ENCODE data around the gene SACS.

DNA sequence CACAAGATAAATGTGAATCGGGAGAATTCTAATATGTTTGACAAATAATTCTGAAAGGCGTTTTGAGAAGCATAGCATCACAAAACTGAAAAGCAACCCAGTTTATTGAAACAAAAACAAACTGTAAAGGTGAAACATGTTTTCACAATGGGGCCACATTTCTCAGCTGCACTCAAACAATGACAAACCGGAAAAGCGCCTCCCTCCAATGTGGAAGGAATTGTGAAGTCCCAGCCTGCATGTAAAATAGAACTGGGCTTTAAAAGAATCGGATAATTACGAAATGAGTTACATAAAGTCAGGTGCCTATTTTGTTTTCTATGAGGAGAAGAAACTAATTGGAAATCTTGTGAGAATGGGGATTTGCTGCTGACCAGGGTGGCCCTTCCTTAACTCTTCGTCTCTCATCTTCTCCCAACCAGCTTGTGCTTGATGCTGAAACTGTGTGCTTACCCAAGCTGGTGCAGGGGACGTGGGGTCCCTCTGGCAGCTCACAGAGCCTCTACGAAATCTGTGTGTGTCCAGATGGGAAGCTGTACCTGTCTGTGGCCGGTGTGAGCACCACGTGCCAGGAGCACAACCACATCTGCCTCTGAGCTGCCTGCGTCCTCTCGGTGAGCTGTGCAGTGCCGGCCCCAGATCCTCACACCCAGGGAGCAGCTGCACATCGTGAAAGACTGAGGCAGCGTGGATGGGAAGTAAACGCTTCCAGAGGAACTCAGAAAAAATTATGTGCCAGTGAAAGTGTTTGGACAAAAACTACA lies 109.4 kb downstream of the SACS start:
- TF ChIP-seq, protein P1, sequence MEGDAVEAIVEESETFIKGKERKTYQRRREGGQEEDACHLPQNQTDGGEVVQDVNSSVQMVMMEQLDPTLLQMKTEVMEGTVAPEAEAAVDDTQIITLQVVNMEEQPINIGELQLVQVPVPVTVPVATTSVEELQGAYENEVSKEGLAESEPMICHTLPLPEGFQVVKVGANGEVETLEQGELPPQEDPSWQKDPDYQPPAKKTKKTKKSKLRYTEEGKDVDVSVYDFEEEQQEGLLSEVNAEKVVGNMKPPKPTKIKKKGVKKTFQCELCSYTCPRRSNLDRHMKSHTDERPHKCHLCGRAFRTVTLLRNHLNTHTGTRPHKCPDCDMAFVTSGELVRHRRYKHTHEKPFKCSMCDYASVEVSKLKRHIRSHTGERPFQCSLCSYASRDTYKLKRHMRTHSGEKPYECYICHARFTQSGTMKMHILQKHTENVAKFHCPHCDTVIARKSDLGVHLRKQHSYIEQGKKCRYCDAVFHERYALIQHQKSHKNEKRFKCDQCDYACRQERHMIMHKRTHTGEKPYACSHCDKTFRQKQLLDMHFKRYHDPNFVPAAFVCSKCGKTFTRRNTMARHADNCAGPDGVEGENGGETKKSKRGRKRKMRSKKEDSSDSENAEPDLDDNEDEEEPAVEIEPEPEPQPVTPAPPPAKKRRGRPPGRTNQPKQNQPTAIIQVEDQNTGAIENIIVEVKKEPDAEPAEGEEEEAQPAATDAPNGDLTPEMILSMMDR (IDR thresholded peaks at IDR 0.05; ENCODE audit: extremely low read depth in 1 of 2, insufficient read depth in 1 of 2, low read depth in 1 of 2, low read length in 2 of 2), result no peak
- TF ChIP-seq POLR2A (IDR thresholded peaks at IDR 0.05; ENCODE audit: low read depth, low read length), result no peak
- no peak for TF ChIP-seq EZH2 (IDR thresholded peaks at IDR 0.05; ENCODE audit: borderline replicate concordance, low read depth, low read length, severe bottlenecking)
- TF ChIP-seq POLR2AphosphoS5 (IDR thresholded peaks at IDR 0.05; ENCODE audit: insufficient read depth, low read depth, low read length), result no peak
- TF ChIP-seq, protein P2, sequence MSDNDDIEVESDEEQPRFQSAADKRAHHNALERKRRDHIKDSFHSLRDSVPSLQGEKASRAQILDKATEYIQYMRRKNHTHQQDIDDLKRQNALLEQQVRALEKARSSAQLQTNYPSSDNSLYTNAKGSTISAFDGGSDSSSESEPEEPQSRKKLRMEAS (IDR thresholded peaks at IDR 0.05; ENCODE audit: insufficient read depth, insufficient read length), result no peak
- TF ChIP-seq MYC (IDR thresholded peaks at IDR 0.05; ENCODE audit: low read depth, low read length), result no peak
- no peak for TF ChIP-seq GATA2 (IDR thresholded peaks at IDR 0.05; ENCODE audit: insufficient read depth, insufficient read length, low read depth, low read length)
